Stimulated activated CD8-positive, alpha-beta memory T cell treated with anti-CD3 and anti-CD28 coated beads, Interleukin-4, amount 100 ng/mL, for 1 hour (primary cell): ENCODE measurements around the gene KRT83.
"Not testable (repeated sequence)": the region's sequence is repeated elsewhere in the genome, so short reads cannot be mapped to it uniquely, and the experiment has no call there.

ENCODE experiments used
- DNase-seq, 2 donors: peaks; one replicate each; pipeline ENCODE4 v3.0.0-alpha.2; 2020; ENCODE audit warnings: low read depth in 2 of 2, low spot score in 1 of 2

Gene KRT83

DNA sequence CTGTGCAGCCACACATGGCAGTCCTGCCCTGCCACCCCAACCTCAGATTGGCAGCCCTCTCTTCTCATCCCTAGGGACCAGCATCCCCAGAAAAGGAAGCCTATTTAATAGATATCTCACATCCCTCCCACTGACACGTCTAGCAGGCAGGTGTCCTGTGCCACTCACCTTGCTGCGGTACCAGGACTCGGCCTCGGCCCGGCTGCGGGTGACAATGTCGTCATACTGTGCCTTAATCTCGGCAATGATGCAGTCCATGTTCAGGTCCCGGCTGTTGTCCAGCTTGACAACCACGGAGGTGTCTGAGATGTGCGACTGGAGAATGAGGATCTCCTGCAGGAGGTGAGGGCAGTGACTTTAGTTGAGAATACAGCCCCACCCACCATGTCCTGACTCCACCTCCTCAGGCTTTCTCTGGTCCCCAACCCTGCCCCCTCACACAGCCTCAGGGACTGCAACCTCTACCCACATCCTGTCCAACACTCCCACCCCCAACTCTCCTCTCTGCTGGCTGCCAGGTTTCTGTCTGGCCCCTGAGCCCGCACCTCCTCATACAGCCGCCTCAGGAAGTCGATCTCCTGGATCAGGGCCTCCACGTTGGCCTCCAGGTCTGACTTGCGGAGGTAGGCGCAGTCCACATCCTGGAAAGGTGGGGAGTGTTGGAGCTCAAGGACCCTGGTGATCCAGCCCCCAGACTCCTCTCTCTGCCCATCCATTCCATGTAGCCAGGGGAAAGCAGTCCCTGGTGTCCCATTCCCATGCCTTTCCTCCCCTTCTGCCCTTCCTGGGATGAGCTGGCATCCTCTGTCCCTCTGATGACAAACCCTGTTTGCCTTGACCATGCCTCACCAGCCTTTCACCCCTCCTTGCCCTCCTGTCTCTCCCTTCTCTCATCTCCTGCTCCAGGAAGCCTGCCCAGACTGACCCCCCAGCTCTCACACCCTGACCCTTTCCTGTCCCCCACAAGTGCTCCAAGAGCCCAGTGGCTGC is 33.1 kb downstream of the KRT83 start:
- not testable (repeated sequence) for DNase-seq

DNA sequence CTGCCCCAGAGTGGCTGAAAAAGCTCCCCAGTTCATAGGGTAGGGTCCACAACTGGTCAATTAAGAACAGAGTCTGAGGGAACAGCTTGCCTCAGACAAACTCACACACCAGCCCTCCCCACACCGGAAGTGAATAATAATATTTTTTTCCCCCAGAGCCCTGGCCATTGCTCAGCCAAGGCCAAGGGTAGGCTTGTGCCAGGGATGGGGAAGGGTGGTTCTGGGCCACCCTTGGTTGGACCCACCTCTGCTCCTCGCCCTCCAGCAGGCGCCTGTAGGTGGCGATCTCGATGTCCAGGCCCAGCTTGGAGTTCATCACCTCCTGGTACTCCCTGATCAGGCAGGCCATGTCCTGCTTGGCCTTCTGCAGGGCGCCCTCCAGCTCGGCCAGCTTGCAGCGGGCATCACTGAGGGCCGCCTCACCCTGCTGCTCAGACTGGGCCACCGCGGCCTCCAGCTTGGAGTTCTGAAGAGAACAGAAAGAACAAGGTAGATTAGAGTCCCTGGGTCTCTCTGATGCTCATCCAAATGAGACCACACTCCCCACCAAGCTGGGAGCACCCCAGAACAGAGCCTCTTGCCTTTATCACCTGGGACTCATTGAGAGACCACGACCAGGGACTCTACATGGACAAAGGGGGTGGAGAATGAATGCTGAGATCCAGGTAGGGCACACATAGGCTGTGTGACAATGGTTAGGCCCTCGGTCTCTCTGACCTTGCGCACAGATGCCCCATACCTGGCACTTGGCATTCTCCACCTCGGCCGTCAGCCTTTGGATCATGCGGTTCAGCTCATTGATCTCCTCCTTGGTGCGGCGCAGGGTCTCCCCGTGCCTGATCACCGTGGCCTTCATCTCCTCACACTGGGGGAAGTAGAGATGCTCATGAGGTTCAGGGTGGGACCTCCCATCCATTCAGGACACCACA is 34.1 kb downstream of the KRT83 start:
- DNase-seq, result not testable (repeated sequence)

DNA sequence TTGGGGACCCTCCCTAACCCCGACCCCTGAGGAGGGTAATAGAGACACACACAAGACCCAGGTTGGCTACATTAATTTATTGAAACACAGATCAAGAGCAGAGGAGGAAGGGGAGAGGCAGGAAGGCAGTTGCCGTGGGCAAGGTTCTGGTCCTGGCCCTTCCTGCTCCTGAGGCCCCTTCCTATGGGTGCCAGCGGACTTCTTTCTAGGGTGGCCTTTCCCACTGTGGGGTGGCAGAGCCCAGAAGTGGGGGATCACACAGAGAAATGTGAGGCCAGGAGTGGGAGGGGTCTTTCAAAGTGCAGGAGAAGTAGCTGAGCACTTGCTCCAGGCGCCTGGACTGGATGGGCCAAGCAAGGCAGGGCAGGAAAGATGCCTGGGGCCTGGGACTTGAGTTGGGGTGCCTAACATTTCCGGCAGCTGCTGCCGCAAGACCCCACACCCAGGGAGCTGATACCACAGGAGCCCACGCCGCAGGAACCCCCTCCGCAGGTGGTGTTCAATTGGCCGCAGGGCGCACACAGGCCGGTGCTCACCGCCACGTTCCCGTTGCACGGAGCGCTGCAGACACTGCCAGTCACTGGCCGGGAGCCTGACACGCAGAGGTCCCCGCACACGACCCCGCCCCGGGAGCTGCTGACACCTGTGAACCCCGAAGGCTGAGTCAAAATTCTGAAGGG is 35.2 kb downstream of the KRT83 start:
- no peak for DNase-seq

DNA sequence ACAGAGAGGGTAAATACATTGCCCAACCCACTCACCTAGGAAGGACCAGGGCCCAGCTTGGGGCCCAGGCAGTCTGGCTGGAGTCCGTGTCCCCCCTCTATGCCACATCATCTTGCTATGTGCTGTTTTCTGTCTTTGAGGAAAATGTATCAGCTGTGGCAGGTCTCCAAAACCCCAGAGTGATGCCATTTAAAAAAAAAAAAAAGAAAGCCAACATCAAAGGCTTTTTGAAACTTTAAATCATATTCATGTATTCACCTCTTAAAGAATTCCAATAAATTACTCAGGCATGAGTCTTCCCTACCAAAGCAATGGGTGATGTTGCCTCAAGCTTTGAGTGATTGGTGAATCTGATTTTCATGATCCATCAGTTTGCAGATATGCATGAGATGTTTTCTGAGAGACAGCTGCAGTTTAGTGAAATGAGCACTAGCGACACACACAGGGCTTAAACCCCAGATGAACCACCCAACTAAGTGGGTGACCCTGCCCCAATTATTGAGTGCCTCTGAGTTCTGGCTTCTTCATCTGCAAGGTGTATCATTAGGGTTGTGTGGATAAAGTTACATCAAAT is 35.9 kb downstream of the KRT83 start:
- DNase-seq, result no peak

DNA sequence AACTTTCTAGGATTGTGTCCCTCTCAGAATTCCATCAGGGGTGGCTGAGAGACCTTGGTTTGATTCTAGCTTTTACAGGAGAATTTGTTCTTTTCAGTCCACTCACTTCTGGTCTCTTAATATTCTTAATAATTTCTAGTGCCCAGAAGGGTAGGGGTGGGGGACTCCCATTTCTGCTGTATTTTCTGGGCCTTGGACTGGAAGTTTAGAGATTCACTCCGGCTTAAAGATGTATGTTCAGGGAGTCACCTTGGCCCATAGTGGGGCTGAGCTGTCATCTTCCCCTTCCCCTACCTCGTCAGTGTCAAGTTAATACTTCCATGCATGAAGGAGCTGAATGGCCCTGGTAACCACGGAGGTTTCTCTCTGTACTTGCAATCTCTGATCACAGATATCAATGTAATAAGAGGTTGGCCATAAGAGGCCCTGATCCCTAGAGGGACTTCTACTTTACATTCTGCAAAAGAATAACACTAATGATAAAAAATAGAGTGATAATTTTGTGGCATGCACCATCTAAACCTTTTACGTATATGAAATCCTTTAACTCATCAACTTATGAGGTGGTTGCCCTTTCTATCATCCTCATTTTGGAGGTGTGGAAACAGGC is 36.5 kb downstream of the KRT83 start:
- no peak for DNase-seq

DNA sequence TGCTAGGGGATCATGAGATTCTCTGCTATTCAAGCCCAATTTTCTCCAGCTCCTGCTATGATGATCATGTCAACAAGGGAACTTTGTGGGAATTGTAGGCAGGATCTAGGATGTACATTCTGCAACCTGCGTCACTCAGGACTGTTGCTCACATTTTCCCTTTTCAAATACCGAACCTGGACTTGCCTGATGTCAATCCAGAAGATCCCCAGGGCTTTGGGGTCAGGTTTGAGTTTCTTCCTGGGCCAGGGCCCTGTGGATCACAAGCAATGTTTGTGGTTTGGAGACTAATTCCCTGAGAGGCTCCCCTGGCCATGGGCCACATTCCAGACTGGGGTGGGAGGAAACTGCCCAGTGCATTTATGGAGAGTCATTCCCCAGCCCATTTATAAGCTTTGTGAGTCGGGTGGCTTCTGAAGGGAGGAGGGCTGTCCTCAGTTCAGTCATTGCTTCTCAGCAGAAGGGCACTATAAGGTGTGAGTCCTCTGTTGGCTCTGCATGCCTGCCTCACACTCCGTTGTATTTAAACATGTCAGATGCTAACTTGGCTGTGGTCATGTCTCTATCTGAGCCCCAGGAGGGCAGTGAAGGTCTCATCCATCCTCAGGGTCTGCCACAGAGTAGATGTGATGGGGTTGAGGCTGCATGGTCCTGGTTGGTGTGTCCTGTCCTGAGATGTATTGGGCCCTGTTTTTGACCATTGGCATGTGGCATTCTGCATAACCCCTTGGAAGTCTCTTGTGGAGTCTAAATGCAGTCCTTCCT is 40.2 kb downstream of the KRT83 start:
- DNase-seq, result no peak

DNA sequence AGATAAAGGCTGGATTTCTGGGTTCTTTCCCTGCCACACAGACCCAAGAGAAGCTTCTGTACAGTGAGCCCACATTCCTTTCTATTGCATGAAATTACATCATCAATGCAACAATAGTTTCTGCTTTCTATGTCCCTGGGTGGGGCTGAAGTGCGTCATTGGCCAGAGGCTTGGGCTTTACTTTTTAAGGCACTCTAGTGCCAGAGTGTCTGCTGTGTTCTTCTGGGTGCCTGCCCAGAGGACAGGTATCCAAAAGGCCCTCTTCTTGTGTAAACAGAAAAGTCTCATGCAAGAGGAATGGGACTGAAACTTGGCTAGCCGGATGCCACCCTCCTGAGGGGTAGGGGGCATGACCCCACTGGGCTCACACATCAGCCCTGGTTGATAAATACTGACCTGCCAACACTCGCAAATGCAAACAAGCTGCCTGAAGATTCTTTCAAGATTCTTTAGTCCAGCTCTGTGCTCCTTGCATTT is 40.8 kb downstream of the KRT83 start:
- no peak for DNase-seq

DNA sequence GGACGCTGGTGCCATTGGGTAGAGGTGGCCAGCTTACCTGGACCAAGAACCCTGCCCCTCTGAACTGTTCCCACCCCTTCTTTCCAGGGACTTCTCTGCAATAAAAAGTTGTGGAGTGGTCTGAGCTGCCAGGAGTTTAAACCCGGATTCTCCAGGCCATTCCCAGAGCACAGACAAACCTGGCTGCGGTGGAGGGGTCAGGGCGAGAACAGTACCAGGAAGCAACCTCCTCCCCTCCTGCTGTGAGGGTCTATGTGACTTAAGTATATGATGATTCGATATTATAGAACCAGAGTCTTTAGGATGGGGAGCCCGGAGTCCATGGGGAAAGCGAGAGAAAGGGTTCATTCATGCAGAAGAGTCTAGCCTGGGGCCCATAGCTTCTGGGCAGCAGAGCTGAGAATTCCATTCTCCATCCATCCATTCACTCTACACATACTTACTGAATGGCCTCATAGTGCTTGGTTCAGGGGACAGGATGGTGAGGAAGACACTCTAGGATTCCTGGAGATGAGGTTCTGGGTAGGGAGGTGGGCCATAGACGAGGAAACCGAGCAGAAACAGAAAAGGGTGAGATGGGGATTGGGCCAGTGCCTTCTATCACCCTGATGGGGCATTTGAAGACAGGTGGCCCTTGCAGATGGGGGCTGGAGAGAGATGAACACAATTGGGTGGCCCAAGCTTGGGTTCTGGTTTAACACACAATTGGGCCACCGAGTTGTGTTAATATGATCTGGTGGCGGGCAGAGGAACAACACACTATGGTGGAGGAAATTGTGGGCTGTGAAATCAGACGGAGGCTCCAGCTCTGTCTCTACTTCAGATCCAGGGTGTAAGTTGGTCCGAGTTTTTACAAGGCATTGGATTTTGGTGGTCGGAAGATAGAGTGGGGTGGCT is 41.5 kb downstream of the KRT83 start:
- no peak for DNase-seq

DNA sequence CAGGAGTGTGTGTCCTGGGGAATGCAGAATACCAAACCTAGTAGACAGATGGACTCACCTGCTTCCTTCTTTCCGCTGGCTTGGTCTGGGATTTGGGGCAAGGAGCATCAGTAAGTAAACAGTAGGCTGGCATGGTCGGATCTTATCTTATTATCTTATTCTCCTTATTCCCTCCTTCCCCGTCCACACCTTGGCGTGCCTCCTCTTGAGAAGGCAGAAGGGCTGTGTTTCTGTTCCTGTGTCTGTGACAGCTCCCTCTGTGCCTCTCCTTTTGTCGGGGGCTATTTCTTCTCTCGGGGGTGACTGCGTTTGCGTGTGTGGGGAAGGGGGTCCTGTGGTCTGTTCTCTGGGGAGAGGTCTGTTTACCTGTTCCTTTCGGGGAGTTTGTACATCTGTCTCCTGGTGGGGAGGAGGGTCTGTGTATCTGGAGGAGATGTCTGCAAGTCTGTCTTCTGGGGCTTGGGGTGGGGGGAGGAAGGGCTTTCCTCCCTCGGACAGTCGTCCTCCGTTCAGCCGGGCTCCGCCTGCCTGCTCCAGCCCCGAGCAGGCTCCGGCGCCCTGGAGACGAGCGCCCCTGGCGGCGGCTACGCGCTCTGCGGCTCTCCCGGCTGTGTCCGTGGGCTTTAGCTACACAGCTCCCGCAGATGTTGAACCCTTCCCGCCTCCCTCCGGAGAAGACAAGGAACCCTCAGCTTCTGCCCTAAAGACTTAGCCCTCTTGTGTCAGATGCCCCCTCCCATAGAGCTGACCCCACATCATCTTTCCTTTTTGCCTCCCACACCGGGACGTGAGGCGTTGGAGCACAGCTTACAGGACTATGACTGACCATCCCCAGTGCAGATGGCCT is 42.4 kb downstream of the KRT83 start:
- peak; percentile 31 to 42 for DNase-seq

DNA sequence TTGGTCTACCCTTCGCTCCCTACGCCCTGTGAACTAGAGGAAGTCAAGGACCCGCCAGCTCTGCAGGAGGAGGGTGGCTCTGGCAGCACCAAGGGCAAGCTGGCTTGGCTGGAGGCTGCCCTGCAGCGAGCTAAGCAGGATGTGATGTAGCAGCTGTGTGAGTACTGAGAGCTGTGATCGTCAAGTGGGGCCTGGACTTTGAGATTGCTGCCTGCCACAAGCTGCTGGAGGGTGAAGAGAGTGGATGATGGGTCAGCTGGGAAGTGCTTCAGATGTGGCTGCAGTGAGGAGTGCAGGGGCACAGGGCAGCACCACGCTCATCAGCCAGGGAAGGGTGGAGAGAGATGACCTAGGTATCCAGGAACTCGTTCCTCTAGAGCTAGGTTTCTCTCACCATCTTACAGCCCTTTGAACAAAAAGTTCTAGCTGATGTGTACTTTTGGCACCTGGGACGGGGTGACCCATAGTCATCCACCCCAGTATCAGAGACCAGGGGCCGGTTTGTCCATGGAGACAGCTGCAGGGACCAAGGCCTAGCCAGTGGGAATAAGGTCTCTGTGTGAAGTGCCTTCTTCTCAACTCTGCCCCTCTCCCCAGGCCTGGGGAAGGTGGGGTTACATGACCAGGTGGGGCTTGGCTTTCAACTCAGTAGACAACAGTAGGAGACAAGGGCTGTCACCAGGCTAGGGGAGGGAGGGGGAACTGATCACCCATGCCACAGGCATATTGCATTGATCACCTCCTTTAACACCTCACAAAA is 43.5 kb downstream of the KRT83 start:
- DNase-seq, result no peak

DNA sequence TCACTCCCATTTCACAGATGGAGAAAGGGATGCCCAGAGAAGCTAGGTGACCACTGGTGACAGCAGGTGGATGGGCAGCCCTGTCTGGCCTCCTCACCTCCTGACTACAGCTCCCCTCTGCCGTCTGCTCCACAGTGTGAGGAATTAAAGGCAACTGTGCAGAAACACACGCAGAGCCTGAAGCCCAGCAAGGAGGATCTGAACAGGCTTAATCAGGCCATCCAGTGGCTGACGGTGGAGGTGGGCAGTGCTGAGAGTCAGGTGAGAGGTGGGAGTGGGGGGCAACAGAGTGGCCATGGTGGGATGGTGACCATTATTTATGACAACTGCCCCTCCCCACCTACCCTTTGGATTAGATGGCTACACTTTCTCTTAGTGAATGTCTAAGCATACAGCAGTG is 45.5 kb downstream of the KRT83 start:
- DNase-seq, result no peak

DNA sequence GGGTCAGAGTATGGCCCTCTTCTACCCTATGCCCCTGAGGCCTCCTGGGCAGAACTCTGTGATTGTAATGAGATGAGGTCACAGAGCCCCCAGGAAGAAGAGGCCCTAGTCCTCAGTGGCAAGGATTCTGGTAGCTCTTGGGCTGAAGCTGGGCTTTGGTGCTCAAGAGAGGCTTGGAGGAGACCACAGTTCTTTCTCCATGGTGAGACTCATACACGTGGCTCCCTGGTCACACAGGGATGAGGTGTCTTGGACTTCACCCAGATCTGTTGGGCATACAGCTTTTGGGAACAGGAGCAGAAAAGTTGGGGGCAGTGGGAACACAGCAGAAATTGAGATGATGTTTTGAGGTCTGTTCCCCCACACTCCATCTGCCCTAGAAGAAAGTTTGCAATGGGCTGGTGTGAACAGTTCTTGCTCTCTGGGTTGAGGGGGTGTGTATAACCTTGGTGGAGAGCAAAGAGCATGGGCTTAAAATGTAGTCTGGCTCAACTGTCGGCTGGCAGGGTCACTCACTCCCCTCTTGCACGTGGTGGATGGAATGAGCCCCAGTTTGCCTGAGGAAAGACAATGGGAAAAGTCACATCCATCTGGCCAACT is 46.6 kb downstream of the KRT83 start, which contains the start of gene KRT86:
Gene KRT86, plus strand, starts transcription at position 125 of the 600 bp plus-strand sequence. CDS start 27,272 bp downstream, outside the sequence.
- no peak for DNase-seq

DNA sequence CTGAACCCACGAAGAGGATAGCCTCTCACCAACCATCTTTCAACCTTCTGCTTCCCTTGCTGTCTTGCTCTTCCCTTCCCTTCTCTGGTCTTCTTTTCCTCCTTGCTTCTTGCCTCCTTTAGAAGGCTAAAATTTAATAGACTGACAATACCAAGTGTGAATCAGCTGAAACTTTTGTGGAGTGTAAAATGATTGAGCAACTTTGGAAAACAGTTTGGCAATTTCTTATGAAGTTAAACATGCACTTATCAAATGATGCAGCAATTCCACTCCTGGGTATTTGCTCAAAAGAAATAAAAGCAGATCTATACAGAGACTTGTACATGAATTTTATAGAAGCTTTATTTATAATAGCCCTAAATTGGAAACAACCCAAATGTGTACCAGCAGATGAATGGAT is 50.0 kb downstream of the KRT83 start:
- DNase-seq, result no peak

DNA sequence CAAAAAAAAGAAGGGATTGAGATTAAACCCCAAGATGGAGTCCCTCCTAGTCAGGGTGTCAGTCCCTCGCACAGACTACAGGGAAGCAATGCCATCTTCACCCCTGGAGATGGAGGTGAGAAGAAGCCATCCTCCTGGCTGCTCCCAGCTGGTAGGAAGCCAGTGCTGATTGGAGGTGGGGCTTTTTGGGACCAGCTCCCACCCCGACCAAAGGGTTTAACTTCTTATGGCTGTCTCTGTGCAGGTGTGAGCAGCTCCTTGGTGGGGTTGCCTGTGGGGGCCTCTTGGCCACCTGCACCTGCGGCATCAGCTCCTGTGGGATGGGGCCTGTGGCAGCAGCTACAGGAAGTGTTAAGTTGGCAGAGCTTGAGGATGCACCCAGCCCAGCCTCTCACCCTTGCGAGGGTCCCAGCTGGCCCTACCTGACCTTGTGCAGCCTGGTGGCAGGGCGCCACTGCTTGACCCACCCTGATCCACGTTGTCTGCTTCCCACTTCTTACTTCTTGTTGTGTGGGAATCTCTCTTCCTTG is 50.6 kb downstream of the KRT83 start:
- DNase-seq, result no peak

DNA sequence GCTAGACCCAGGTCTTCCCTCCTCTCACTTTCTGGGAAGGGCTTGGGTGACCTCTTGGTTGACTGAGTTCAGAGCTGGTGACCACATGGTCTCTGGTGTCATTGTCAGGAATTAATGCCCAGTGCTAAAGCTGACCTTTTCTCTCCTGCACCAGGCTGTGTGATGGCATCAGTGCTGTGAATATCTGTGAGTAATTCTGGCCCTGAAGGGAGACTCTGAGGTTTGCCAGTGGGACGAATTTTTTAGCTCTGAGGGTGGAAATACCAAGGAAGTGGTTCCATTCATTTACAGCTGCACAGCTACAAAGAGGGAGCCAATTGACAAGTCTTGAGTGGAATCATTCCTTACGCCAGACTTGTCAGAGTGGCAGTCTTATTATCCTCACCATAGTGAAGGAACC is 53.0 kb downstream of the KRT83 start:
- no peak for DNase-seq

DNA sequence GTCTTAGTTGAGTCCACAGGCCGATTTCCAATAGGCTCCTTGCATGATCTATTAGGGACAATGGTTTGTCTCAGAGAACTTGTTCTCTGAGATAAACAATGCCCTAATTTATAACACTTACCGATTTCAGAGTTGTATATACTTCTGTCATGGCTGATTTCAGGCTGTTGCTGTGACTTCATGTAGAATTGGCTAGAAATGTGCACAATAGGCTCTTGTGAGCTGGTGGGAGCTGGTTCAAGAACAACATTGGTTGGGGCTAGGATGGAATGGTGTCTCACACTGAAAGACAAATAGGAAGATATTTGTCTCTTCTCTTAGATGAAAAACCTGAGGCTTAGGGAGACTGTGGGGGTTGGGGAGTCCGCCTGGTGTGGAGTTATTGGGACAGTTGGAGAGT is 53.5 kb downstream of the KRT83 start:
- DNase-seq, result no peak
